Measurements from ENCODE around the gene MAST4.

MAST4 gene

GRCh38 chr5:67178085-67178484 is 581.9 kb downstream of the MAST4 start:
- H3K36me3 Mint-ChIP-seq = peaks cover 65% of the 10 kb centered on the region
- CTCF ChIA-PET = interaction anchor here (1.2 kb wide), 1 partner anchor 16 kb away, joined by 4 read pairs; no protein-coding TSS in a partner anchor
- no peaks in the 10 kb centered on the region for H3K27me3 Mint-ChIP-seq
- no peak overlapping the region for H3K4me3 Mint-ChIP-seq
- no peak for DNase-seq
- peaks cover 60% of the 10 kb centered on the region for H3K9me3 Mint-ChIP-seq
- H3K4me1 Mint-ChIP-seq = peaks cover 65% of the 10 kb centered on the region
- peak overlapping the region; percentile 1 for H3K27ac Mint-ChIP-seq

GRCh38 chr5:67178966-67179365 is 582.8 kb downstream of the MAST4 start:
- no peak overlapping the region for H3K27ac Mint-ChIP-seq
- H3K4me1 Mint-ChIP-seq = peaks cover 70% of the 10 kb centered on the region
- peaks cover 59% of the 10 kb centered on the region for H3K9me3 Mint-ChIP-seq
- no peaks in the 10 kb centered on the region for H3K27me3 Mint-ChIP-seq
- H3K36me3 Mint-ChIP-seq = peaks cover 69% of the 10 kb centered on the region
- DNase-seq = no peak
- H3K4me3 Mint-ChIP-seq = no peak overlapping the region
- CTCF ChIA-PET = interaction anchor here (1.0 to 1.2 kb wide), 3 partner anchors 10 to 29 kb away, joined by 3 to 4 read pairs (median 3); no protein-coding TSS in a partner anchor

- peaks cover 67% of the 10 kb centered on the region for H3K36me3 Mint-ChIP-seq
- no peak overlapping the region for H3K4me3 Mint-ChIP-seq
- peaks cover 56% of the 10 kb centered on the region for H3K9me3 Mint-ChIP-seq
- H3K27me3 Mint-ChIP-seq = no peaks in the 10 kb centered on the region
- CTCF ChIA-PET = interaction anchor here (0.6 to 1.1 kb wide), 3 partner anchors 11 to 33 kb away, joined by 3 read pairs; no protein-coding TSS in a partner anchor
- no peak for DNase-seq
- no peak overlapping the region for H3K27ac Mint-ChIP-seq
- peaks cover 70% of the 10 kb centered on the region for H3K4me1 Mint-ChIP-seq
Measured at GRCh38 chr5:67179697-67180361, 583.6 kb downstream of the MAST4 start.

- no peaks in the 10 kb centered on the region for H3K27me3 Mint-ChIP-seq
- DNase-seq = peak; percentile 48
- H3K9me3 Mint-ChIP-seq = peaks cover 40% of the 10 kb centered on the region
- CTCF ChIA-PET = interaction anchor here (0.6 to 1.5 kb wide), 3 partner anchors 9 to 15 kb away, joined by 3 to 5 read pairs (median 4); no protein-coding TSS in a partner anchor
- peaks cover 57% of the 10 kb centered on the region for H3K36me3 Mint-ChIP-seq
- H3K4me1 Mint-ChIP-seq = peaks cover 70% of the 10 kb centered on the region
- H3K4me3 Mint-ChIP-seq = peak overlapping the region; percentile 45
- peak overlapping the region; percentile 91 for H3K27ac Mint-ChIP-seq
Measured at GRCh38 chr5:67181648-67182221, 585.5 kb downstream of the MAST4 start.

GRCh38 chr5:67182301-67182790 is 586.2 kb downstream of the MAST4 start:
- Mint-ChIP-seq H3K27me3 (no peaks in the 10 kb centered on the region), H3K4me1 (peaks cover 70% of the 10 kb centered on the region), H3K9me3 (peaks cover 34% of the 10 kb centered on the region), H3K36me3 (peaks cover 52% of the 10 kb centered on the region), H3K4me3 (peak overlapping the region; percentile 38), H3K27ac (peak overlapping the region; percentile 91)
- CTCF ChIA-PET = interaction anchor here (0.9 to 1.5 kb wide), 3 partner anchors 9 to 25 kb away, joined by 3 to 5 read pairs (median 4); no protein-coding TSS in a partner anchor
- DNase-seq = no peak

- H3K36me3 Mint-ChIP-seq = peaks cover 44% of the 10 kb centered on the region
- H3K9me3 Mint-ChIP-seq = peaks cover 22% of the 10 kb centered on the region
- H3K4me3 Mint-ChIP-seq = no peak overlapping the region
- no peak overlapping the region for H3K27ac Mint-ChIP-seq
- H3K4me1 Mint-ChIP-seq = peaks cover 73% of the 10 kb centered on the region
- H3K27me3 Mint-ChIP-seq = no peaks in the 10 kb centered on the region
- CTCF ChIA-PET = no interaction called here
- DNase-seq = no peak
Measured at GRCh38 chr5:67183859-67184258, 587.7 kb downstream of the MAST4 start.

GRCh38 chr5:67187006-67187715 is 591.0 kb downstream of the MAST4 start:
- H3K27ac Mint-ChIP-seq = peak overlapping the region; percentile 6
- peaks cover 7% of the 10 kb centered on the region for H3K9me3 Mint-ChIP-seq
- H3K27me3 Mint-ChIP-seq = no peaks in the 10 kb centered on the region
- H3K36me3 Mint-ChIP-seq = peaks cover 31% of the 10 kb centered on the region
- H3K4me3 Mint-ChIP-seq = no peak overlapping the region
- CTCF ChIA-PET = no interaction called here
- DNase-seq = no peak
- H3K4me1 Mint-ChIP-seq = peaks cover 52% of the 10 kb centered on the region

GRCh38 chr5:67188274-67189078 is 592.3 kb downstream of the MAST4 start:
- no peak overlapping the region for H3K4me3 Mint-ChIP-seq
- H3K27me3 Mint-ChIP-seq = no peaks in the 10 kb centered on the region
- H3K36me3 Mint-ChIP-seq = peaks cover 32% of the 10 kb centered on the region

GRCh38 chr5:67189079-67189354 is 592.8 kb downstream of the MAST4 start:
- H3K4me1 Mint-ChIP-seq = peaks cover 47% of the 10 kb centered on the region
- H3K27ac Mint-ChIP-seq = peak overlapping the region; percentile 82
- H3K36me3 Mint-ChIP-seq = peaks cover 28% of the 10 kb centered on the region
- CTCF ChIA-PET = interaction anchor here (1.3 to 1.6 kb wide), 2 partner anchors 15 to 22 kb away, joined by 3 to 6 read pairs; no protein-coding TSS in a partner anchor
- DNase-seq = no peak
- no peaks in the 10 kb centered on the region for H3K27me3 Mint-ChIP-seq
- peaks cover 12% of the 10 kb centered on the region for H3K9me3 Mint-ChIP-seq
- H3K4me3 Mint-ChIP-seq = no peak overlapping the region

More at GRCh38 chr5:67188274-67189078, 592.3 kb downstream of the MAST4 start:
- CTCF ChIA-PET = interaction anchor here (1.3 to 1.6 kb wide), 2 partner anchors 15 to 22 kb away, joined by 3 to 6 read pairs; no protein-coding TSS in a partner anchor
- H3K4me1 Mint-ChIP-seq = peaks cover 46% of the 10 kb centered on the region
- DNase-seq = no peak
- peaks cover 12% of the 10 kb centered on the region for H3K9me3 Mint-ChIP-seq
- H3K27ac Mint-ChIP-seq = peak overlapping the region; percentile 82

GRCh38 chr5:67189931-67190330 is 593.7 kb downstream of the MAST4 start:
- CTCF ChIA-PET = no interaction called here
- Mint-ChIP-seq H3K27me3 (no peaks in the 10 kb centered on the region), H3K9me3 (peaks cover 16% of the 10 kb centered on the region), H3K27ac (no peak overlapping the region), H3K4me1 (peaks cover 55% of the 10 kb centered on the region), H3K36me3 (peaks cover 34% of the 10 kb centered on the region), H3K4me3 (no peak overlapping the region)
- no peak for DNase-seq

- peaks cover 57% of the 10 kb centered on the region for H3K4me1 Mint-ChIP-seq
- CTCF ChIA-PET = interaction anchor here (1.3 kb wide), 1 partner anchor 8 kb away, joined by 4 read pairs; no protein-coding TSS in a partner anchor
- no peaks in the 10 kb centered on the region for H3K27me3 Mint-ChIP-seq
- DNase-seq = no peak
- H3K27ac Mint-ChIP-seq = no peak overlapping the region
- H3K4me3 Mint-ChIP-seq = no peak overlapping the region
- H3K9me3 Mint-ChIP-seq = peaks cover 17% of the 10 kb centered on the region
- H3K36me3 Mint-ChIP-seq = peaks cover 31% of the 10 kb centered on the region
Measured at GRCh38 chr5:67190410-67190809, 594.2 kb downstream of the MAST4 start.

GRCh38 chr5:67190861-67191260 is 594.7 kb downstream of the MAST4 start:
- DNase-seq = no peak
- no peak overlapping the region for H3K27ac Mint-ChIP-seq
- peaks cover 61% of the 10 kb centered on the region for H3K4me1 Mint-ChIP-seq
- H3K4me3 Mint-ChIP-seq = no peak overlapping the region
- H3K9me3 Mint-ChIP-seq = peaks cover 22% of the 10 kb centered on the region
- H3K27me3 Mint-ChIP-seq = no peaks in the 10 kb centered on the region
- H3K36me3 Mint-ChIP-seq = peaks cover 30% of the 10 kb centered on the region
- CTCF ChIA-PET = interaction anchor here (1.3 kb wide), 1 partner anchor 8 kb away, joined by 4 read pairs; no protein-coding TSS in a partner anchor

GRCh38 chr5:67192719-67193438 is 596.7 kb downstream of the MAST4 start:
- CTCF ChIA-PET = interaction anchor here (2.0 kb wide), 1 partner anchor 14 kb away, joined by 4 read pairs; no protein-coding TSS in a partner anchor
- no peak for DNase-seq
- no peak overlapping the region for H3K4me3 Mint-ChIP-seq
- no peaks in the 10 kb centered on the region for H3K27me3 Mint-ChIP-seq
- peaks cover 27% of the 10 kb centered on the region for H3K36me3 Mint-ChIP-seq
- H3K4me1 Mint-ChIP-seq = peaks cover 60% of the 10 kb centered on the region
- H3K9me3 Mint-ChIP-seq = peaks cover 22% of the 10 kb centered on the region
- H3K27ac Mint-ChIP-seq = no peak overlapping the region

Data from activated naive CD4-positive, alpha-beta T cell treated with anti-CD3 and anti-CD28 coated beads, Interleukin-2, amount 10 ng/mL, durations not matched to agents 7 days and 5 days (primary cell).